Cerebellar cortex (tissue), 1 donor: ENCODE measurements around the gene FEV.

ENCODE experiments used
- DNase-seq: peaks from one replicate; pipeline ENCODE4 v3.0.0-alpha.2; 2015; ENCODE audit warnings: low spot score

FEV gene

DNA sequence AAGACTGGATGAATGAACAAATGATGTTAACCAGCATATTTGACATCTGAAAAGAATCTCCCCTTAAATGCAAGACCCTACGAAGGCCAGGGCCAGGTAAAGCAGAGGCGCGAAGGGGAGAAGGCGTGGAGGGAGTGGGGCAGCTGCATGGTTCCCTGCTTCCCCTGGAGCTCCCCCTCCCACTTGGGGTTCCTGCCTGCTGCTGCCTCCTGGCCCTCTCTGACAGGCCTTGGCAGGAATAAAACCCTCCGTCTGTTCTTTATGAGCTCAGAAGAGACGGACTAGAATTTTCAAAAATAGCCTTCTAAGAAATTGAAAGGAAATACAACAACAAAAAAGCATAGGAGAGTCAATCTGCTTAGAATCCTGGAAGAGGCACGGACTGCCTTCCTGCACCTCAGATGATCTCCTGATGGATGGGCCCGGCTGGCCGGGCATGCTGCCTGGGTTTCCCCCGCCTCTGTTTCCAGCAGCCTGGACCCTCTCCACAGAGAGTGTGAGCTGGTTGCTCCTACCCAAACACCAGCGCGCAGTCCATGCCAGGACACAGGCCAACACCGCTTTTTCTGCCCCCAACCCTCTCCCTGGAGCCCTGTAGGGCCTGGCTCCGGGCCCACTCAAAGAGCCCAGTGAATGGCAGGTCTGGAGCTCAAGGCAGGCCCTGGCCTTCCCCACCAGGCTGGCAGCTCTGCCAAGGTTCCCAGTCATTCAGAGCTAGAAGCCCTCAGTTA lies 32.4 kb upstream of the FEV start:
- DNase-seq, result peak; percentile 31

GRCh38 chr2:219016721-219017120 lies 31.7 kb upstream of the FEV start:
- no peak for DNase-seq

DNA sequence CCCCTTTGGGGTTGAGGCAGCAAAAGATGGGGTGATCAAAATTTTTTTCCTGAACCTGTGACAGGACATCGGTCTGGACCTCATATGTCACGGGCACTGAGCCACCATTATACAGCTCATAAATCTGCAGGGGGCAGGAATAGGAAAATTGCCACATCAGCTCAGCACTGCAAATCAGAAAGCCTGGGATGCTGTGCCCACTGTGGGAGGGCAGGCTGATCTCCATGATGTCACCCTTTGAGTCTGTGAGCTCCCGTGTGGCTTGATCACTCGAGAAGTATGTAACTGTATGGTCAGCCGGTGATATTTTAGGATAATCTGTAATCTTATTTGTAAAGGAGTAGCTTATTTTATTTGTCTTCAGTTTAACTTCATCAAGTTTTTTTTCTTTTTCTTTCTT lies 25.9 kb upstream of the FEV start:
- DNase-seq, result no peak

DNA sequence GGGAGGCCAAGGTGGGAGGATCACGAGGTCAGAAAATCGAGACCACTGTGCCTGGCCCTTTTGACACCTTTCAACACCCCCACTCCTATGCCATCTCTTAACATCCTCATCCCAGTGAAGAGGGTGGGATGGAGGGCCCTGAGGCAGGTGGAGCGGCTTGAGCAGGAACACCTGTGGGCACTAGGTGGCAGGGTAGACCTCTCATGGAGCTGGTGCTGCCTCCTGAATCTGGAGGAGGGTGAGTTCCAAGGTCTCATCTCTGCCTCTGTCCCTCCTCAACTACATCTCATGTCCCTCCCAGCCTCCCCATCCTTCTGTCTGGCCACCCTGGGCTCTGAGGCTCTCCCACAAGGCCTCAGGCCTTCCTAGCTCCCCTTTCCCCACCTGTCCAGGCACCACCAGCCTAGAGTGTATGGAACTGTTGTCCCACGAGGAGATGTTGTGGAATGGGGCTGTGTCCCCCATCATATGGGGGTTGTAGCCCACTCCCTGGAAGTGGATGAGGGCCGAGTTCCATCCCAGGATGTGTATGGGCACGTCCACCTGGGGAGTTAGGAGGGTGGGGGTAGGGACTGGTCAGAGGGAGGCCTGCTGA lies 25.3 kb upstream of the FEV start:
- peak; percentile 28 for DNase-seq

GRCh38 chr2:219009294-219009693 lies 24.3 kb upstream of the FEV start:
- DNase-seq, result no peak

GRCh38 chr2:219003979-219004378 lies 19.0 kb upstream of the FEV start:
- no peak for DNase-seq

- no peak for DNase-seq
These were observed 18.3 kb upstream of the FEV start for GRCh38 chr2:219003267-219003634.

- peak; percentile 48 for DNase-seq
These were observed 17.6 kb upstream of the FEV start for GRCh38 chr2:219002395-219003266.

DNA sequence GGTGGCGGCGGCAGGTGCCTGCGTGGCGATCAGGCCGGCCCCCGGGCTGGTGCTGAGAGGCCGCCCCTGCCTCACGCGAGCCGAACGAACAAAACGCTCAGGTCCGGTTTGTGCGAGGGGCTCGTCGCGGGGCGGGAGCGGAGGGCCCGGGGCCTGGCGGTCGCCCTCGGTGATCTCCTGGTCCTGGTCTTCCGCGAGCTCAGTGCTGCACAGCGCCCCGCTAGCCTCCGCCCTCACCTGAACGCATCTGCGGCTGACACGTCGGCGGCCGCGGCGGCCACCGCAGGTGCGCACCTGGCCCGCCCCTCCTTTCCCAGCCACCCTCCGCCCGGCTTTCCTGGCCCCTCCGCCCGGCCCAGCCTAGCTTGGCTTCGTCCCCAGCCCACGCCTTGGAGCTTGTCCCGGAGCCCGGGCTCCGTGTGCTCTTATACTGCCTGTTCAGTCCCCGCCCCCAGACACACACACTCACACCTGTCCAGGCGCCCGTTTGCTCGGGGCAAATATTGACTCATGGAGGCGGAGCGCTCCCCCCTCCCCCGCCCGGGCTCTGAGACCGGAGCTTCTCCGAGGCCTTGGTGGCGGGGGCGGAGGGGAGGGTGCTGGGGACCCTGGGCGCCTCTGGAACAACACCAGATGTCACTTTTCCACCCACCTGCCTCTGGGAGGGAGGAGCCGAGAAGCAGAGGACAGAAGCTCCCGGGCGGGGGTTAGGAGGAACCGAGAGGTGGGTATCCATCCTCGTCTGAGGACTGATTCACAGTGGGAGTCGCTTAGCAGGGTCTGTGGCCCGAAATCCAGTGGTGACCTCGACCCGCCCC lies 16.8 kb upstream of the FEV start:
- no peak for DNase-seq

DNA sequence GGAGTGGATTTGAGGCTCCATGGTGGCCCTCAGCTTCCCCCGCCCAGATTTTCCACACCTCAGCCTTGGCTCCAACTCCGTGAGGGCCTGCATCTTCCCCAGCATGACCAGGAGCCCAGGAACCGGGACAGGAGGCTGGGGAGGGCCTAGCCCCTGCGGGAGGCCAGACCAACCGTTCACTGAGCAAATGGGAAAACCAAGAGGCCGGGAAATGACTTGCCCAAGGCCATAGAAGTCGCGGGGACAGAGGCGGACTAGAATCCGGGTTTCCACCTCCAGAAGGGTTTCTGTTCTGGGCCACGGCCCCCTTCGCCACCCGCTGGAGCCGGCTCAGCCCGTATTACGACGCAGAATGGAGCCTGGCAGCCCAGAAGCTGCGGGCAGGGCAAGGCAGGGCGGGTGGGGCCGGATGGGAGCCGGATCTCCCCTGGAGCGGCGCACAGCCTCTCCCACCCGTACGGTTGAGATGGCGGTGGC lies 16.2 kb upstream of the FEV start:
- DNase-seq, result no peak

GRCh38 chr2:219000569-219000960 lies 15.6 kb upstream of the FEV start:
- DNase-seq, result no peak

DNA sequence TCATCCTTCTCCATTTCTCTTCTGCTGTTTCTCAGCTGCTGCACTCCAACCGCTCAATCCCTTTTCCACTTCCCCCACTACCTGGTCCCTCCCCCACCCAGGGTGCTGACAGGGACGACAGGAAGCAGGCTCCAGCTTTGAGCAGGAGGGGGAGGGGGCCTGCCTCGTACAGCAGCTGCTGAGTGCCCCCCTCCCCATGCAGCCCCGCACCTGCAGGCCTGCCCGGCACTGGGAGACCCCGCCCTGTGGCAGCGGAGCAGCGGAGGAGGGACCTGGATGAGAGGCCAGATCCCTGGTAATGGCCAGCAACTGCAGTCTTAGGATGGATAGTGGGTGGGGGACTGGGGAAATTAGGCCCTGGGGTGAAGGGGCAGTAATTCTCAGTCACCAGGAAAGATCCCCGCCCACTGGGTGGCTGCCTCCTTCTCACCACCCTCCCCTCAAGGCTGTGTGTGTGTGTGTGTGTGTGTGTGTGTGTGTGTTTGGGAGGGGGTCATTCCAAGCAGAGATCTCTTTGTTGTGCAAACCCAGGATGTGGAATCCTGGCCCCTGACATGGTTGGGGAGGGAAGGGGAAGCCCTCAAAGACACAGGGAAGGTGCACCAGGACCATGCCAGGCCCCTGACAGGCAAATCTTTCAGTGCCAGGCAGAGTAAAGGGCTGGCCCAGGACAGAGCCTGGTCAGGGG lies 15.0 kb upstream of the FEV start:
- no peak for DNase-seq

- DNase-seq, result no peak
These were observed 14.3 kb upstream of the FEV start for GRCh38 chr2:218999021-218999880.

DNA sequence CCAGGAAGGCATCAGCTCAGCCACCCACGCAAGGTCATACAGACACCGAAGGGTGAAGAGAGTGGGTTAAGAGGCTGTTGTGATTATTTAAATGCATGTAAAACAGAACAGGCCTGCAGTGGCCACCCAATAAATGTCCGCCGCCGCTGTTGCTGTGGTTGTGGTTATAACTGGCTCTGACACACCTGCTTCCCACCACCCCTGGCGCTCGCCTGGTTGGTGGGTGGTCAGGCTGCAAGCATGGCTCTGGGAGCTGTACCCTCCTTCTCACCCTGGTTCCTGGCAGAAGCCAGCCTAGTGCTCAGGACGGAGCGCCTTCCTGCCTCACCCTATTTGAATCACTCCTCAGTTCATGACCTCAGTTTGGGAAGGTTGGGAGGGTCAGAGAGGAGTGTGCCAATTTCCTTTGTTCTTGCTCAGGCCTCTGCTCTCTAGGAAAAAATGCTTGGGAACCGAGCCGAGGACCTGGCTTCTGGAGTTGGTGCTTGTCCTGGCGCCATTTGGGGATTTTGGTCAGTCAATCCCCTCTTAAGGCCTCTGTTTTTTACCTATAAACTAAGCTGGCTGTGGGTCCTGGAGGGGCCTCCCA lies 13.5 kb upstream of the FEV start:
- no peak for DNase-seq

- DNase-seq, result no peak
These were observed 12.7 kb upstream of the FEV start for GRCh38 chr2:218997731-218998130.

- no peak for DNase-seq
These were observed 12.0 kb upstream of the FEV start for GRCh38 chr2:218996937-218997336.

DNA sequence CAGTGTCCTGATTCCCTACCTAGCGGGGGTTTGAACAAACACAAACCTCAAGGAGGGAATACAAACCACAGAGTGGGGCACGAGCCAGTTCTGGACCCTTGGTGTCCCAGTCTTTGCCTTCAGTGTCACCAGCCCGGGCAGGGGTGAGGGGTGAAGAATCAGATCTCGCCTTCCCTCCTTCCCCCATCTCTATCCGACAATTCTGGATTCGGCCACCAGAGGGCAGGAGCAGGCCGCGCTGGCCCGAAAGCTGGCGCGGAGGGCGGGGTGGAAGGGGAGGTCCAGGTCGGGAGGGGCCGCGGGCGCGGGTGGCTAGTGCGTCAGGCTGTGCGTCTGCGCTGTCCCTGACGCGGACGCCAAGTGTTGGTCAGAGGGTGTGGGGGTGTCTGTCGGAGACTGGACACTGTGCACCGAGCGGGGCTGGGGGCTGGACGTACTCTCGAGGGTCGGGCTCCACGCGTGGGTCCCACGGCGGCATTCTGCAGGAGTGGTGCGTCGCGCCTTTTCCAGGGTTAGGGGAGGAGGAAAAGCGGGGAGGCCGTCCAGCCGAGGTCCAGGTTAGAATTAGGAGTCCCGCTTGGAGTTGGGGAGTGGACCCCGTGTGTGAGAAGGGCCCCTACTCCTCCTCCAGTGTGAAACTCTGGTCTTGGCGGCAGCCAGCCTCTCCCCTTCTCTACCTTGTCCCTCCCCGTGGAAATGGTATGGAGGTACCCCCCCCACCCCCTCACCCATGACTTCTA lies 11.2 kb upstream of the FEV start:
- peak; percentile 71 for DNase-seq

GRCh38 chr2:218995561-218995960 lies 10.6 kb upstream of the FEV start:
- no peak for DNase-seq
